Activated gamma-delta T cell treated with Interleukin-2 at 50 U/mL for 16 hours (primary cell): ENCODE results near the gene WDR70.
"Not testable (repeated sequence)": the region's sequence is repeated elsewhere in the genome, so short reads cannot be mapped to it uniquely, and the experiment has no call there.

Source experiments
- DNase-seq: peaks from one replicate; pipeline ENCODE4 v3.0.0-alpha.2; 2020

The WDR70 gene

GRCh38 chr5:37575541-37576489 is 196.7 kb downstream of the WDR70 start:
- no peak for DNase-seq

GRCh38 chr5:37576552-37576951 is 197.4 kb downstream of the WDR70 start:
- no peak for DNase-seq

- no peak for DNase-seq
Observed at GRCh38 chr5:37578176-37578575, 199.1 kb downstream of the WDR70 start.

- no peak for DNase-seq
Observed at GRCh38 chr5:37580106-37580505, 201.0 kb downstream of the WDR70 start.

GRCh38 chr5:37582202-37582601 is 203.1 kb downstream of the WDR70 start:
- no peak for DNase-seq

GRCh38 chr5:37593292-37593691 is 214.2 kb downstream of the WDR70 start:
- DNase-seq: not testable (repeated sequence)

GRCh38 chr5:37594864-37595263 is 215.7 kb downstream of the WDR70 start:
- not testable (repeated sequence) for DNase-seq

GRCh38 chr5:37598733-37599132 is 219.6 kb downstream of the WDR70 start:
- no peak for DNase-seq

- no peak for DNase-seq
Observed at GRCh38 chr5:37601163-37601562, 222.0 kb downstream of the WDR70 start.

- DNase-seq: no peak
Observed at GRCh38 chr5:37603072-37603471, 224.0 kb downstream of the WDR70 start.

- DNase-seq: no peak
Observed at GRCh38 chr5:37604290-37604689, 225.2 kb downstream of the WDR70 start.

- DNase-seq: no peak
Observed at GRCh38 chr5:37606148-37606547, 227.0 kb downstream of the WDR70 start.

GRCh38 chr5:37606632-37607248 is 227.6 kb downstream of the WDR70 start:
- DNase-seq: no peak

GRCh38 chr5:37615184-37615583 is 236.1 kb downstream of the WDR70 start:
- no peak for DNase-seq

- no peak for DNase-seq
Observed at GRCh38 chr5:37619353-37619752, 240.2 kb downstream of the WDR70 start.

- DNase-seq: not testable (repeated sequence)
Observed at GRCh38 chr5:37622354-37622753, 243.2 kb downstream of the WDR70 start.

- DNase-seq: no peak
Observed at GRCh38 chr5:37626266-37626665, 247.1 kb downstream of the WDR70 start.

GRCh38 chr5:37628876-37629275 is 249.8 kb downstream of the WDR70 start:
- no peak for DNase-seq

- DNase-seq: no peak
Observed at GRCh38 chr5:37631939-37632338, 252.8 kb downstream of the WDR70 start.

- DNase-seq: no peak
Observed at GRCh38 chr5:37637165-37637845, 258.2 kb downstream of the WDR70 start.

GRCh38 chr5:37638897-37639296 is 259.8 kb downstream of the WDR70 start:
- no peak for DNase-seq

- DNase-seq: no peak
Observed at GRCh38 chr5:37640088-37640487, 261.0 kb downstream of the WDR70 start.

- no peak for DNase-seq
Observed at GRCh38 chr5:37641933-37642332, 262.8 kb downstream of the WDR70 start.

- DNase-seq: no peak
Observed at GRCh38 chr5:37645707-37646106, 266.6 kb downstream of the WDR70 start.
